ENCODE data around the gene TPP1.
A peak's percentile ranks its signal among the peaks of the same experiment; 100 is the strongest.

TPP1 gene

GRCh38 chr11:6587360-6587953 is 31.8 kb downstream of the TPP1 start:
- DNase-seq (ENCODE audit: low spot score): no peak

GRCh38 chr11:6586434-6587359 is 32.5 kb downstream of the TPP1 start:
- no peak for DNase-seq (ENCODE audit: low spot score)

DNA sequence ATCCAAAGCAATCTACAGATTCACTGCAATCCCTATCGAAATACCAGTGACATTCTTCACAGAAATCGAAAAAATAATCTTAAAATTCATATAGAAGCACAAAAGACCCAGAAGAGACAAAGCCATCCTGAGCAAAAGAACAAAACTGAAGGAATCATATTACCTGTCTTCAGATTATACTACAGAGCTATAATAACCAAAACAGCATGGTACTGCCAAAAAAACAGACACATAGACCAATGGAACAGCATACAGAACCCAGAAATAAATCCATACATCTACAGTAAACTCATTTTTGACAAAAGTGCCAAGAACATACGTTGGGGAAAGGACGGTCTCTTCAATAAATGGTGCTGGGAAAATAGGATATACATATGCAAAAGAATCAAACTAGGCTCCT is 34.7 kb downstream of the TPP1 start:
- no peak for DNase-seq (ENCODE audit: low spot score)

DNA sequence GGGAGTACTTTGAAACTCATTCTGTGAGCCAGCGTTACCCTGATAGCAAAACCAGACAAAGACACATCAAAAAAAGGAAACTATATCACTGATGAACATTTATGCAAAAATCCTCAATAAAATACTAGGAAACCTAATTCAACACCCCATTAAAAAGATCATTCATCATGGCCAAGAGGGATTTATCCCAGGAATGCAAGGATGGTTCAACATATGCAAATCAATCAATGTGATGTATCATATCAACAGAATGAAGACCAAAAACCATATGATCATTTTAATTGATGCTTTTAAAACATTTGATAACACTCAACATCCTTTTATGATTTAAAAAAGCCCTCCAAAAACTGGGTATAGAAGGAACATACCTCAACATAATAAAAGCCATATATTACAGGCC is 35.6 kb downstream of the TPP1 start:
- no peak for DNase-seq (ENCODE audit: low spot score)

- DNase-seq (ENCODE audit: low spot score): no peak
Observed at GRCh38 chr11:6579681-6580080, 39.5 kb downstream of the TPP1 start.

GRCh38 chr11:6578134-6578533 is 41.1 kb downstream of the TPP1 start:
- DNase-seq (ENCODE audit: low spot score): no peak

- peak; percentile 5 for DNase-seq (ENCODE audit: low spot score)
Observed at GRCh38 chr11:6576471-6577373, 42.5 kb downstream of the TPP1 start.

DNA sequence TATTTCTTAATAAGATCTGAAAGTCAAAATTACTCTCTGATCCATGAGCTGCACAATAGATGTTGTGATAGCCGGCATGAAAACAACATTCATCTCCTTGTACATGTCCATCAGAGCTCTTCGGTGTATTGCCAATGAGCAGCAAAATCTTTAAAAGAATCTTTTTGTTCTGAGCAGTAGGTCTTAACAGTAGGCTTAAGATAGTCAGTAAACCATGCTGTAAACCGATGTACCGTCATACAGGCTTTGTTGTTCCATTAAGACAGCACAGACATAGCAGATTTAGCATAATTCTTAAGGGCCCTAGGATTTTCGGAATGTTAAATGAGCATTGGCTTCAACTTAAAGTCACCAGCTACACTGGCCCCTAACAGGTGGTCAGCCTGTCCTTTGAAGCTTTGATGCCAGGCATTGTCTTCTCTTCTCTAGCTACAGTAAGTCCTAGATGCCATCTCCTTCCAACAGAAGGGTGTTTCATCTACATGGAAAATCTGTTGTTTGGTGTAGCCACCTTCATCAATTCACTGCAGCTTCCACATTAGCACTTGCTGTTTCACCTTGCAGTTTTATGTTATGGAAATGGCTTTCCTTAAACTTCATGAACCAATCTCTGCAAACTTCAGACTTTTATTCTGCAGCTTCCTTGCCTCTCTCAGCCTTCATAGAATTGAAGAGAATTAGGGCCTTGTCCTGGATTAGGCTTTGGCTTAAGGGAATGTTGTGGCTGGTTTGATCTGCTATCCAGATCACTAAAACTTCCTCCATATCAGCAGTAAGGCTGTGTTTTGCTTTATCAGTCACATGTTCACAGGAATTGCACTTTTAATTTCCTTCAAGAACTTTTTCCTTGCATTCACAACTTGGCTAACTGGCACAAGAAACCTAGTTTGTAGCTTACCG is 44.2 kb downstream of the TPP1 start:
- peak; percentile 16 for DNase-seq (ENCODE audit: low spot score)

- DNase-seq (ENCODE audit: low spot score): no peak
Observed at GRCh38 chr11:6572215-6572614, 47.0 kb downstream of the TPP1 start.

DNA sequence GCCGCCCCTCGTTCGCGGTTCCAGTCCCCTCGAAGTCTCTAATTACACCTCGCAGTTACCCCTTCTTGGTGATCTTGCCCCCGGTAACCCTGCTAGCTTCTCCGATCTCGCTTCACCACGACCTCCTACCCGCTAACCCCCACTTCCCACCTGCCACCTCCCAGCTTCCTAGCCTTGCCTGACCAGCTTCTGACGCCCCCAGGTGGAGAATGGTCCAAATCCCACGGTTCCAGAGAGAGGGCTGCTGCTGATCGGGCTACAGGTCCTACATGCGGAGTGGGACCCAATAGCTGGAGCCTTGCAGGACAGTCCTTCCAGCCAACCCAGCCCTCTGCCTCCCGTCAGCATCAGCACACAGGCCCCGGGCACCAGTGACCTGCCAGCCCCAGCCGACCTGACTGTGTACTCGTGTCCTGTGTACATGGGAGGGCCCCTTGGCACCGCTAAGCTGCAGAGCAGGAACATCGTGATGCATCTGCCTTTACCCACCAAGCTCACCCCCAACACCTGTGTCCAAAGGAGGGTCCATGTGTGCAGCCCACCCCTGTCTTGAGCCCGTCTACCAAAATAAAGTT is 47.7 kb downstream of the TPP1 start:
- no peak for DNase-seq (ENCODE audit: low spot score)

- no peak for DNase-seq (ENCODE audit: low spot score)
Observed at GRCh38 chr11:6570691-6571427, 48.4 kb downstream of the TPP1 start.

- no peak for DNase-seq (ENCODE audit: low spot score)
Observed at GRCh38 chr11:6569706-6570105, 49.5 kb downstream of the TPP1 start.

DNA sequence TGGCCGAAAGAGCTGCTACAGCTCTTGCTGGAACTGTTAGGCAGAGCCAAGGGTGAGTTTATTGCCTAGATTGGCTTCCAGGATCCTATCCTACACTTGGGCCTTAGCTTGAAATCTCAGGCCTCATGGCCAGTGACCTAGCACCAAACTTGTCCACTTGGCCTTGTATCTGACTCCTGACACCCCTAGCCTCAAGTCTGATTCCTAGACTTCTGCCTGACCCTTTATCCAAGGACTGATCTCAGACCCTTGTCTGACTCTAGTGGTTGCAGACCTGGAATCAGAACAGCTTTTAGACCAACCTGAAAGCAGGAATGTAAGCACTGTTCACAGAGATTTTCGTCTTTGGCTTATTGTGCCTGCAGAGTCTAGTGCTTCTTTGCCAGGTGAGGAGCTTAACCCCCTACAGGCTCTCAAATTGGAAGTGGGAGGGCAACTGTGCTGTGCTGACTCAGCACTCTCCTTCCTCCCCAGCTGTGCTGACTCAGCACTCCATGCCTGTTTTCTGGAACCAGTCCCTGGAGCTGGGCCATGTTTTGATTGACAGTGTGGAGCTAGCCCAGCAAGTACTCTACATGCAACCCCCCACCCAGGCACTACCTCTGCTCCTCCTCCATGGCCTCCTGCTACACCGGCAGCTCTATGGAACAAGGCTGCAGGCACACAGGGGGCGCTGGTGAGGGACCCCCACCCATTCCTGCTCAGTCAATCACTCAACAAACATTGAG is 50.9 kb downstream of the TPP1 start:
- no peak for DNase-seq (ENCODE audit: low spot score)

DNA sequence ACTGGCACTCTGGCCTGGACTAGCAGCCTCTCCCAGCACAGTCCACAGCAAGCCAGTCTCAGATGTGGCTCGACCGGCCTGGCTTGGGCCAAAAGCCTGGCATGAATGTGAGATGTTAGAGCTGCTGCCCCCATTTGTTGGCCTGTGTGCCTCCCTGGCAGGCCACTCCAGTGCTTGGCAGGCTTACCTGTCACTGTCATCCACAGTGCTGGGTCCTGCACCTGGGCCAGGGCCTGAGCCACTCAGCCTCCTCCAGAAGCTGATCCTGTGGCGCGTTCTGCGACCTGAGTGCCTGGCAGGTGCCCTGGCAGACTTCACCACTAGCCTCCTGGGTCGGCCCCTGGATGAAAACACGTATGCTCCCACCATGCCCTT is 51.9 kb downstream of the TPP1 start:
- no peak for DNase-seq (ENCODE audit: low spot score)

DNA sequence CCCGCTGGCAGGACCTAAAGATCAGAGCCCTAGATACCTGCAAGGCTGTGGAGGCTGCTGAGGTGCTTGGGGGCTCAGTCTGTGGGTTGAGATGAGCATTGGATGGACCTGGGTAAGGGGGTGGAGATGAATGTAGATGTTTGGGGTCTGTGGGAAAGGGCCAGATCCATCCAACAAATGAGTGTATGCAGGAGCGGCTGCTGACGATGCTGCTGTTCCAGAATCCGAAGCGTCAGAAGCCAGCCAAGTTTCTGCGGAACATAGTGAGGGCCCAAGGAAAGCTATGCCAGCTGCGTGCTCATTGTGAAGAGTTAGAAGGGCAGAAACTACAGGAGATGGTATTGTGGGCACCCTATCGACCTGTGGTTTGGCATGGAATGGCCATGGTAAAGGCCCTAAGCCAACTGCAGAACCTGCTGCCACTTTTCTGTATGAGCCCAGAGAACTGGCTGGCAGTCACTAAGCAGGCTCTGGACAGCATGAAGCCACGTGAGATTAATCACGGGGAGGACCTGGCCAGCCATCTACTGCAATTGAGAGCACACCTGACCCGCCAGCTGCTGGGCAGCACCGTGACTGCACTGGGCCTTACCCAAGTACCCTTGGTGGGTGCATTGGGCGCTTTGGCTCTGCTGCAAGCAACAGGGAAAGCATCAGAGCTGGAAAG is 52.4 kb downstream of the TPP1 start:
- no peak for DNase-seq (ENCODE audit: low spot score)

- DNase-seq (ENCODE audit: low spot score): no peak
Observed at GRCh38 chr11:6565988-6566703, 53.1 kb downstream of the TPP1 start.

DNA sequence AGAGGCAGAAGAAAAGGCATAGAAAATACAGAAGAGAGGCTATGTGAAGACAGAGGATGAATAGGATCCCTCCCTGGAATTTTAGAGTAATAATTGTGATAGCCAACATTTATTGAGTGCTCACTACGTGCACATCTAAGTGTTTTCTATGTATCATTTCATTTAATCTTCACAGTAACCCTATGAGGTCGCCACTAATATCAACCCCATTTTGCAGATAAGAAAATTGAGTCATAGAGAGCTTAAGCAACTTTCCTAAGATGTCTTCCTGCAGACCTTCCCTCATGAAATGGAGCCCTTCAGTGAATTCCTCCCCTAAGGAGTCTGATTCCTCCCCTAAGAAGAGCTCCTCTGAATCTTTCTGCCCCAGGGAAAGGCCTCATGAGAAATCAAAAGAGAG is 53.9 kb downstream of the TPP1 start:
- no peak for DNase-seq (ENCODE audit: low spot score)

DNA sequence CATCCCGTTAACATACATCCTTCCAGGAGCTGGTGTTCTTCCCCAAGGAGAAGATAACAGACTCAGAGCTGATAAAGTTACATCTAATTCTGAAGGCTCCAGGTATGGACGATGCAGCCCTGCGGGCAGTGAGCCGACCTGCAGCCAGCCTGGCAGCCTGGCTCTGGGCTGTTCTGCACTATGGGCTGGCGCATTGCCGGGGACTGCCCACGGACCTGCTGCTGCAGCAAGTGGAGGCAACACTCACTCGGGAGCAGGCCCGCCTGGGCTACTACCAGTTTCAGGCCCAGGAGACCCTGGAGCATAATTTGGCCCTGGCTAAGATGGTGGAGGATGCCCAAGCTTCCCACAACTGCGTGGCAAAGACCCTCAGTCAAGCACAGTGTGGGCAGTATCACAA is 55.6 kb downstream of the TPP1 start:
- no peak for DNase-seq (ENCODE audit: low spot score)
